Urinary bladder (tissue), 4 donors: ENCODE data around the gene TBCD. TPM values are rescaled to one million over a fixed set of nuclear protein-coding genes. Genes with fewer than 3 reads are reported as not detected.
"Not testable (repeated sequence)": the region's sequence is repeated elsewhere in the genome, so short reads cannot be mapped to it uniquely, and the experiment has no call there.

Experiments used
- DNase-seq: peaks from one replicate; pipeline ENCODE4 v3.0.0-alpha.2; 2015; ENCODE audit errors: extremely low spot score
- H3K27ac ChIP-seq: one replicate; pipeline ENCODE4 v1.5.1; 2013; ENCODE audit warnings: low read depth, mild to moderate bottlenecking, moderate library complexity
- H3K36me3 ChIP-seq: one replicate; pipeline ENCODE4 v1.6.1; 2013; ENCODE audit warnings: mild to moderate bottlenecking, moderate library complexity; ENCODE audit not compliant: insufficient read depth
- H3K4me1 ChIP-seq: one replicate; pipeline ENCODE4 v1.6.1; 2013; ENCODE audit warnings: mild to moderate bottlenecking, moderate library complexity; ENCODE audit not compliant: insufficient read depth
- H3K4me3 ChIP-seq: one replicate; pipeline ENCODE4 v1.5.1; 2013; ENCODE audit warnings: low read depth, low read length
- WGBS: extraction: QIAGEN DNeasy Blood & Tissue Kit; methylation state at CpG from one replicate; pipeline ENCODE4 v1.1.7; 2013; 5-methylcytosine and 5-hydroxymethylcytosine counted together
- polyA plus RNA-seq: library from polyadenylated mRNA; stranded (reverse); fragments of 200-250 nt; gene quantifications from one replicate; pipeline ENCODE4 v1.2.3, GENCODE V29; 2013
- total RNA-seq: library from RNA; depleted of rRNA; stranded (reverse); fragments of >200 nt; gene quantifications from one replicate; pipeline ENCODE4 v1.2.3, GENCODE V29; 2014
- donor health status: healthy with polysubstance abuse.
- donor health status: healthy.

TBCD gene
- total and polyA plus RNA-seq, 2 donors = 57.9 to 77.6 TPM

DNA sequence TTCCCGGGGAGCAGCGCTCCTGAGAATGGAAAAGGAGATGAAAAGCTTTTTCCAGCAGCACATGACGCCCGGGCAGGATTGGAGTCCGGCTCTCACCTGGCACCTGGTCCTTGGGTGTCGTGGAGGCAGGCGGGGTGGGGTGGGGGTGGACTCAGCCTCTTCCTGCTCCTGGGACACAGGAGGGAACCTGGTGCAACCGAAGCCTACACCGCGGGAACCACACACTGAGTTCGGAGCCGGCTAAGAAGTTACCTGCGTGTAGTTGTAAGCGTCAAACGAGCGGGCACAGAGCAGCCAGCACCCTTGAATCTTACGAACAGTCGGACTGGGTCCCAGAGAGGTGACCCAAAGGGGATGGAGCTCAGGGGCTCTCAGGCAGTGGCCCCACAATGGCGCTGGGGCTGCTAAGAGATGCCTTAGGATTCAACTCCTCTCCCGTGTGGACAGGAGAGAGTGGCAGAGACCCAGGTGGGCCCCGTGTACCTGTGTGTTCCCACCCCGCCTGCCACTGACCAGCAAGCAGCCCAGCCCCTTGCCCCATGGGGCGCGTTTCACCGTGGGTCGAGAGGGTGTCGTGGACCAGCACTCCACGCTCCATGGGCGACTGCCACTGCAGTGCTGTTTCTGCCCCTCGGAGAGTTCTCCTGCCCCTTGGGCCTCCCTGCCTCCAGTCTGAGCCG is 221.7 kb downstream of the TBCD start:
- Histone ChIP-seq H3K36me3 (no peaks in the 10 kb centered on the region), H3K27ac (no peak overlapping the region), H3K4me1 (no peaks in the 10 kb centered on the region), H3K4me3 (no peak overlapping the region)
- WGBS = 95% methylated on average over 31 of the region's 31 CpGs
- DNase-seq = no peak

GRCh38 chr17:82974136-82974952 is 222.5 kb downstream of the TBCD start:
- 78% methylated on average over 28 of the region's 28 CpGs for WGBS
- no peaks in the 10 kb centered on the region for H3K4me1 ChIP-seq
- DNase-seq = no peak

GRCh38 chr17:82976982-82977488 is 225.2 kb downstream of the TBCD start:
- no peaks in the 10 kb centered on the region for H3K4me1 ChIP-seq
- no peak overlapping the region for H3K27ac ChIP-seq
- DNase-seq = no peak
- no peaks in the 10 kb centered on the region for H3K36me3 ChIP-seq
- WGBS = 95% methylated on average over 29 of the region's 29 CpGs
- H3K4me3 ChIP-seq = no peak overlapping the region

More at GRCh38 chr17:82974136-82974952, 222.5 kb downstream of the TBCD start:
- Histone ChIP-seq H3K4me3 (no peak overlapping the region), H3K36me3 (no peaks in the 10 kb centered on the region), H3K27ac (no peak overlapping the region)

- H3K36me3 ChIP-seq = no peaks in the 10 kb centered on the region
- WGBS = 91% methylated on average over 20 of the region's 20 CpGs
- no peak overlapping the region for H3K4me3 ChIP-seq
- DNase-seq = no peak
- H3K27ac ChIP-seq = no peak overlapping the region
- H3K4me1 ChIP-seq = no peaks in the 10 kb centered on the region
Observed at GRCh38 chr17:82977606-82978005, 225.7 kb downstream of the TBCD start.

GRCh38 chr17:82978765-82979349 is 227.0 kb downstream of the TBCD start:
- Histone ChIP-seq H3K36me3 (no peaks in the 10 kb centered on the region), H3K4me1 (no peaks in the 10 kb centered on the region), H3K27ac (no peak overlapping the region), H3K4me3 (no peak overlapping the region)
- WGBS = 90% methylated on average over 3 of the region's 3 CpGs
- DNase-seq = no peak

DNA sequence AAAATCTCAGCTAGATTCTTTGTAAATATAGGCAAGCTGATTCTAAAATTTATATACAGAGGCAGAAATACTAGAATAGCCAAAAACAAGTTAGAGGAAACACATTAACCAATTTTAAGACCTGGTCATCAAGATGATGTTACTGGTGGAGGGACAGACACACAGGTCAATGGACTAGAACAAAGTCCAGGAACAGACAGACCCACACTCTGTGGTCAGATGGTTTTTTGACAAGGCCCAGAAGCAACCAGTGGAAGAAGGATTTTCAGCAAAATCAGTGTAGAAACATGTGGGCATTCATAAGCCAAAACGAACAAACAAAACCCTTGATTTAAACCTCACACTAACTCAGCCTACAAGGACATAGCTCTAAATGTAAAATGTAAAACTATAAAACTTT is 227.9 kb downstream of the TBCD start:
- WGBS = 81% methylated on average over 1 of the region's 1 CpG
- Histone ChIP-seq H3K27ac (no peak overlapping the region), H3K36me3 (no peaks in the 10 kb centered on the region), H3K4me3 (no peak overlapping the region), H3K4me1 (no peaks in the 10 kb centered on the region)
- DNase-seq = no peak

GRCh38 chr17:82980632-82981031 is 228.8 kb downstream of the TBCD start:
- Histone ChIP-seq H3K27ac (no peak overlapping the region), H3K4me1 (no peaks in the 10 kb centered on the region), H3K4me3 (no peak overlapping the region), H3K36me3 (no peaks in the 10 kb centered on the region)
- no peak for DNase-seq
- 84% methylated on average over 9 of the region's 9 CpGs for WGBS

DNA sequence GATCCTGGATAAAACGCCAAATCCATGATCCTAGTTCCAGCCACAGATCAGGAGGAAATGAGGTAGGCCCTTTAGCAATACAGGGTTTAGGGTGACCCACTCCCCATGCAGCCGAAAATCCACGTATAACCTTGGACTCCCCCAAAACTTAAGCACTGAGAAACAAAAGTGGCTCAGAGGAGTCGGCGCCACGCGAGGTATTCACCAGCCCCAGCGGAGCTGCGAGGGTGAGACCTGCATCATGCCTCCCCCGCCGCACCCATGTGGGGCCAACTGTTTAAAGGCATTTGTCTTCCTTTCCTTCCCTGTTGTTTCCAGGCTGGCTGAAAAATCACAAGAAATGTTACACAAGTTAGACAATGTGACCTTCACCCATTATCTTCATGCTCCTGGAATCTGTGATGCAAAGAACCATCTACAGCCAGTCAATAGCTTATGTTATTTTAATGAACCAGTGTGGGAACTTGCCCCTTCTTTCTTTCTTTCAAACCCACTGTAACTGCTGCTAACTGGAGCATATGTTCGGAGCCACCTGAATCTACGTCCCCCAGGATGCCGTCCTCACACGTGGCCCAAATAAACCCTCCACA is 229.4 kb downstream of the TBCD start:
- H3K4me3 ChIP-seq = no peak overlapping the region
- DNase-seq = no peak
- H3K36me3 ChIP-seq = no peaks in the 10 kb centered on the region
- H3K27ac ChIP-seq = no peak overlapping the region
- H3K4me1 ChIP-seq = no peaks in the 10 kb centered on the region
- 92% methylated on average over 15 of the region's 15 CpGs for WGBS

GRCh38 chr17:82983510-82984248 is 231.8 kb downstream of the TBCD start:
- DNase-seq = no peak
- H3K4me1 ChIP-seq = no peaks in the 10 kb centered on the region
- H3K36me3 ChIP-seq = no peaks in the 10 kb centered on the region
- 95% methylated on average over 27 of the region's 27 CpGs for WGBS
- H3K27ac ChIP-seq = no peak overlapping the region
- no peak overlapping the region for H3K4me3 ChIP-seq

GRCh38 chr17:82984249-82984617 is 232.4 kb downstream of the TBCD start:
- H3K4me3 ChIP-seq, H3K4me1 ChIP-seq, H3K27ac ChIP-seq, H3K36me3 ChIP-seq, DNase-seq: not testable (repeated sequence)
- WGBS = 90% methylated on average over 12 of the region's 12 CpGs

DNA sequence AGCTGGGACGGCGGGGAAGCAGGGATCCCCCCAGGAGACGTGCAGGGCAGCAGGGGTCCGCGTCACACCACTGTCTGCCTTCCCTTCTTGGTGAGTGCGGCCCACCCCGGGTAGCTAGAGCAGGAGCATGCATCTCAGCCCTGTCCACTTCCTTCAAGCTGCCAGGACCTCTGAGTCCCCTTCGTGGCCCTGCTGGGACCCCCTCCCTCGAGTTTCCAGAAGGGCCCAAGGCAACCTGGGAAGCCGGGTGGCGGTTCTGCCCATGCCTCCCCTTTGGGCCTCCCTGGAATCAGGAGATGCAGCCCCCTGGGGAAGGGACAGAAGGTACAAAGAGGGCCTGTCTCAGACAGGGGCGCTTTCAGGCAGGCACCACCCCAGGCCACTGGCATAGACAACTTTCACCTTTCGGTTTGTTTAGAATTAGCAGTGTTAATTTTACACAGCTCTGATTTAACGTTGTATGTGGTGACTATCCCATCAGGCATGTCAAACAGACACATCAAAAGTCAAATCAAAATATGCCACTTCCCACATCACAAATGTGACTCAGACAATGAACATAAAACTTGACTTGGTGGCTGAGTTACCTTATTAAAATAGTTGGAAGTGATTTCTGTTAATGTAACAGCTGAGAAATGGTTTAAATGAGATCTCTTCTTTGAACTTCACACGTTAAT is 233.0 kb downstream of the TBCD start:
- Histone ChIP-seq H3K27ac (no peak overlapping the region), H3K4me1 (no peaks in the 10 kb centered on the region), H3K36me3 (no peaks in the 10 kb centered on the region), H3K4me3 (no peak overlapping the region)
- WGBS = 91% methylated on average over 15 of the region's 15 CpGs
- no peak for DNase-seq

- Histone ChIP-seq H3K4me3 (no peak overlapping the region), H3K27ac (no peak overlapping the region), H3K36me3 (no peaks in the 10 kb centered on the region), H3K4me1 (no peaks in the 10 kb centered on the region)
- WGBS = 91% methylated on average over 11 of the region's 11 CpGs
- DNase-seq = no peak
Observed at GRCh38 chr17:82985428-82985805, 233.6 kb downstream of the TBCD start.

GRCh38 chr17:82985973-82986372 is 234.1 kb downstream of the TBCD start:
- no peak overlapping the region for H3K4me3 ChIP-seq
- DNase-seq = no peak
- WGBS = 22% methylated on average over 17 of the region's 17 CpGs
- no peak overlapping the region for H3K27ac ChIP-seq
- H3K4me1 ChIP-seq = no peaks in the 10 kb centered on the region
- no peaks in the 10 kb centered on the region for H3K36me3 ChIP-seq
